Neural cell (in vitro differentiated cells): ENCODE measurements around the gene TM7SF3. TPM values are rescaled to one million over a fixed set of nuclear protein-coding genes. Genes with fewer than 3 reads are reported as not detected.

Source experiments
- H2AFZ ChIP-seq: fragments of 200-600, 300-800 bp; sonication (generic), shearing (Covaris generic); 2 replicates; pipeline ENCODE4 v1.6.0; 2014; ENCODE audit warnings: low read depth, mild to moderate bottlenecking, antibody characterized with exemption, low read length, moderate library complexity
- H3F3A ChIP-seq: fragments of 200-600 bp; shearing (Covaris generic); 2 replicates; pipeline ENCODE4 v1.6.1; 2016; ENCODE audit warnings: mild to moderate bottlenecking, moderate library complexity, mixed read lengths, antibody characterized with exemption, low read length; ENCODE audit not compliant: insufficient read depth, poor library complexity, severe bottlenecking
- H3K27ac ChIP-seq: fragments of 200-600, 300-800 bp; sonication (generic), shearing (Covaris generic); 2 replicates; pipeline ENCODE4 v1.5.1; 2014; ENCODE audit warnings: mild to moderate bottlenecking, low read length, moderate library complexity
- H3K27me3 ChIP-seq: fragments of 300-800, 200-600 bp; sonication (generic), shearing (Covaris generic); 2 replicates; pipeline ENCODE4 v1.6.0; 2014; ENCODE audit warnings: mild to moderate bottlenecking, low read depth, low read length, moderate library complexity; ENCODE audit not compliant: insufficient read depth
- H3K36me3 ChIP-seq: fragments of 300-800, 200-600 bp; sonication (generic), shearing (Covaris generic); 2 replicates; pipeline ENCODE4 v1.5.1; 2014; ENCODE audit warnings: mild to moderate bottlenecking, antibody characterized with exemption, low read length, moderate library complexity; ENCODE audit not compliant: insufficient read depth
- H3K4me2 ChIP-seq: fragments of 300-800, 200-600 bp; sonication (generic), shearing (Covaris generic); 2 replicates; pipeline ENCODE4 v1.6.0; 2014; ENCODE audit warnings: mild to moderate bottlenecking, low read length
- H3K4me3 ChIP-seq: fragments of 300-800, 200-600 bp; sonication (generic), shearing (Covaris generic); 2 replicates; pipeline ENCODE4 v1.5.1; 2014; ENCODE audit warnings: mild to moderate bottlenecking, low read length, moderate library complexity
- H3K79me2 ChIP-seq: fragments of 200-600 bp; shearing (Covaris generic); replicated peaks from 2 replicates; pipeline ENCODE4 v1.6.0; 2014; ENCODE audit warnings: mild to moderate bottlenecking, low read length, moderate library complexity; ENCODE audit not compliant: insufficient read depth
- H3K9ac ChIP-seq: fragments of 300-800, 200-600 bp; sonication (generic), shearing (Covaris generic); 2 replicates; pipeline ENCODE4 v1.6.1; 2016; ENCODE audit warnings: mild to moderate bottlenecking, low read length, mixed read lengths
- H3K9me2 ChIP-seq: fragments of 200-600 bp; shearing (Covaris generic); 2 replicates; pipeline ENCODE4 v1.6.1; 2016; ENCODE audit warnings: mild to moderate bottlenecking, low read length, mixed read lengths; ENCODE audit not compliant: insufficient read depth
- H3K9me3 ChIP-seq: fragments of 200-600, 300-800 bp; sonication (generic), shearing (Covaris generic); 2 replicates; pipeline ENCODE4 v1.6.1; 2016; ENCODE audit warnings: mild to moderate bottlenecking, mixed run types, low read length, moderate library complexity, mixed read lengths
- H4K20me1 ChIP-seq: fragments of 200-600 bp; shearing (Covaris generic); 2 replicates; pipeline ENCODE4 v1.6.1; 2016; ENCODE audit warnings: mild to moderate bottlenecking, mixed run types; ENCODE audit not compliant: insufficient read depth
- EP300 ChIP-seq: fragments of 450-650 bp; conservative IDR thresholded peaks from 2 replicates; pipeline ENCODE4 v1.6.1; 2014; ENCODE audit warnings: antibody characterized with exemption, mild to moderate bottlenecking, moderate library complexity; ENCODE audit not compliant: poor library complexity, severe bottlenecking
- EZH2 ChIP-seq: fragments of 200-600, 300-800 bp; shearing (Covaris generic), sonication (generic); IDR thresholded peaks from 2 replicates; pipeline ENCODE4 v1.6.1; 2014; ENCODE audit warnings: antibody characterized with exemption, low read length, borderline replicate concordance, mild to moderate bottlenecking; ENCODE audit not compliant: insufficient read depth, poor library complexity, severe bottlenecking
- MXI1 ChIP-seq: fragments of 450-650 bp; conservative IDR thresholded peaks from 2 replicates; pipeline ENCODE4 v1.6.1; 2014; ENCODE audit warnings: antibody characterized with exemption, mild to moderate bottlenecking; ENCODE audit not compliant: poor library complexity, severe bottlenecking
- POLR2AphosphoS5 ChIP-seq: IDR thresholded peaks from 2 replicates; pipeline ENCODE4 v1.6.1; 2012
- RAD21 ChIP-seq: fragments of 450-650 bp; conservative IDR thresholded peaks from 2 replicates; pipeline ENCODE4 v1.6.1; 2014; ENCODE audit warnings: antibody characterized with exemption, mild to moderate bottlenecking, moderate library complexity
- SMC3 ChIP-seq: fragments of 450-650 bp; conservative IDR thresholded peaks from 2 replicates; pipeline ENCODE4 v1.6.1; 2014; ENCODE audit warnings: antibody characterized with exemption, mild to moderate bottlenecking, moderate library complexity; ENCODE audit not compliant: poor library complexity
- TAF1 ChIP-seq: IDR thresholded peaks from 2 replicates; pipeline ENCODE4 v1.6.1; 2012; ENCODE audit warnings: low read depth
- polyA plus RNA-seq: library from polyadenylated mRNA; depleted of rRNA; stranded (reverse); fragments of >200 nt; gene quantifications from 2 replicates; pipeline ENCODE4 v1.2.3, GENCODE V29; 2014
- TF ChIP-seq, protein P1 (sequence below): fragments of 450-650 bp; IDR thresholded peaks from 2 replicates; pipeline ENCODE4 v1.5.1; 2014; ENCODE audit warnings: antibody characterized with exemption, mild to moderate bottlenecking, moderate library complexity; ENCODE audit not compliant: poor library complexity, severe bottlenecking
- TF ChIP-seq, protein P2 (sequence below): IDR thresholded peaks from 2 replicates; pipeline ENCODE4 v1.6.1; 2012; ENCODE audit warnings: borderline replicate concordance

Gene TM7SF3
- polyA plus RNA-seq, 1 donor from 2014 or later: 30.0 TPM

DNA sequence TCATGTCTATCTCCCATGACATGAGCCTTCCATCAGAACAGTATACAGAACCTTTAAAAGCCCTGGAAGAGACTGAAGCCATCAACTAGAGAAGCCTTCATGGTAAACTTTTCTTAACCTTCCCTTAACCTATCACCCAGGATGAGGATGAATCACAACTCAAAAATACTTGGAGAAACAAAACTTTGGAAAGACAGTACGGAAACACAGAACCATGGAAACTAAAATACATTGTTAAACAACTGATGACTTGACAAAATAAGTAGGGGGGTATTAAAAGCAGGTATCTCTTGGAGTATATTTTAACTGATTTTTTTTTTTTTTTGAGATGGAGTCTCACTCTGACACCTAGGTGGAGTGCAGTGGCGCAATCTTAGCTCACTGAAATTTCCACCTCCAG is 8.7 kb downstream of the TM7SF3 start:
- Histone ChIP-seq H3K9me2 (no peaks in the 10 kb centered on the region), H3K9ac (no peak overlapping the region), H3F3A (no peaks in the 10 kb centered on the region), H3K4me3 (no peak overlapping the region), H3K79me2 (peaks cover 4% of the 10 kb centered on the region), H3K27me3 (no peaks in the 10 kb centered on the region), H3K36me3 (no peaks in the 10 kb centered on the region), H3K9me3 (no peaks in the 10 kb centered on the region), H3K27ac (no peak overlapping the region), H2AFZ (no peak overlapping the region), H4K20me1 (no peaks in the 10 kb centered on the region), H3K4me2 (no peak overlapping the region)
- no peak for TF ChIP-seq RAD21
- TF ChIP-seq MXI1: no peak
- no peak for TF ChIP-seq EZH2
- TF ChIP-seq, protein P1, sequence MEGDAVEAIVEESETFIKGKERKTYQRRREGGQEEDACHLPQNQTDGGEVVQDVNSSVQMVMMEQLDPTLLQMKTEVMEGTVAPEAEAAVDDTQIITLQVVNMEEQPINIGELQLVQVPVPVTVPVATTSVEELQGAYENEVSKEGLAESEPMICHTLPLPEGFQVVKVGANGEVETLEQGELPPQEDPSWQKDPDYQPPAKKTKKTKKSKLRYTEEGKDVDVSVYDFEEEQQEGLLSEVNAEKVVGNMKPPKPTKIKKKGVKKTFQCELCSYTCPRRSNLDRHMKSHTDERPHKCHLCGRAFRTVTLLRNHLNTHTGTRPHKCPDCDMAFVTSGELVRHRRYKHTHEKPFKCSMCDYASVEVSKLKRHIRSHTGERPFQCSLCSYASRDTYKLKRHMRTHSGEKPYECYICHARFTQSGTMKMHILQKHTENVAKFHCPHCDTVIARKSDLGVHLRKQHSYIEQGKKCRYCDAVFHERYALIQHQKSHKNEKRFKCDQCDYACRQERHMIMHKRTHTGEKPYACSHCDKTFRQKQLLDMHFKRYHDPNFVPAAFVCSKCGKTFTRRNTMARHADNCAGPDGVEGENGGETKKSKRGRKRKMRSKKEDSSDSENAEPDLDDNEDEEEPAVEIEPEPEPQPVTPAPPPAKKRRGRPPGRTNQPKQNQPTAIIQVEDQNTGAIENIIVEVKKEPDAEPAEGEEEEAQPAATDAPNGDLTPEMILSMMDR: no peak
- no peak for TF ChIP-seq SMC3
- TF ChIP-seq, protein P2, sequence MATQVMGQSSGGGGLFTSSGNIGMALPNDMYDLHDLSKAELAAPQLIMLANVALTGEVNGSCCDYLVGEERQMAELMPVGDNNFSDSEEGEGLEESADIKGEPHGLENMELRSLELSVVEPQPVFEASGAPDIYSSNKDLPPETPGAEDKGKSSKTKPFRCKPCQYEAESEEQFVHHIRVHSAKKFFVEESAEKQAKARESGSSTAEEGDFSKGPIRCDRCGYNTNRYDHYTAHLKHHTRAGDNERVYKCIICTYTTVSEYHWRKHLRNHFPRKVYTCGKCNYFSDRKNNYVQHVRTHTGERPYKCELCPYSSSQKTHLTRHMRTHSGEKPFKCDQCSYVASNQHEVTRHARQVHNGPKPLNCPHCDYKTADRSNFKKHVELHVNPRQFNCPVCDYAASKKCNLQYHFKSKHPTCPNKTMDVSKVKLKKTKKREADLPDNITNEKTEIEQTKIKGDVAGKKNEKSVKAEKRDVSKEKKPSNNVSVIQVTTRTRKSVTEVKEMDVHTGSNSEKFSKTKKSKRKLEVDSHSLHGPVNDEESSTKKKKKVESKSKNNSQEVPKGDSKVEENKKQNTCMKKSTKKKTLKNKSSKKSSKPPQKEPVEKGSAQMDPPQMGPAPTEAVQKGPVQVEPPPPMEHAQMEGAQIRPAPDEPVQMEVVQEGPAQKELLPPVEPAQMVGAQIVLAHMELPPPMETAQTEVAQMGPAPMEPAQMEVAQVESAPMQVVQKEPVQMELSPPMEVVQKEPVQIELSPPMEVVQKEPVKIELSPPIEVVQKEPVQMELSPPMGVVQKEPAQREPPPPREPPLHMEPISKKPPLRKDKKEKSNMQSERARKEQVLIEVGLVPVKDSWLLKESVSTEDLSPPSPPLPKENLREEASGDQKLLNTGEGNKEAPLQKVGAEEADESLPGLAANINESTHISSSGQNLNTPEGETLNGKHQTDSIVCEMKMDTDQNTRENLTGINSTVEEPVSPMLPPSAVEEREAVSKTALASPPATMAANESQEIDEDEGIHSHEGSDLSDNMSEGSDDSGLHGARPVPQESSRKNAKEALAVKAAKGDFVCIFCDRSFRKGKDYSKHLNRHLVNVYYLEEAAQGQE: no peak
- TF ChIP-seq TAF1: no peak

GRCh38 chr12:27003421-27004381 is 10.5 kb downstream of the TM7SF3 start:
- Histone ChIP-seq H3K79me2 (no peaks in the 10 kb centered on the region), H3K4me3 (no peak overlapping the region)

More at GRCh38 chr12:27003421-27004381, 10.5 kb downstream of the TM7SF3 start:
- TF ChIP-seq SMC3 (no peak), MXI1 (no peak), RAD21 (no peak), EP300 (no peak), EZH2 (no peak), POLR2AphosphoS5 (no peak), TAF1 (no peak)
- TF ChIP-seq, protein P1: no peak
- TF ChIP-seq, protein P2: no peak
- no peaks in the 10 kb centered on the region for H3K9me3 ChIP-seq
- H3K9ac ChIP-seq: no peak overlapping the region
- no peak overlapping the region for H3K27ac ChIP-seq
- no peak overlapping the region for H3K4me2 ChIP-seq
- H3K9me2 ChIP-seq: no peaks in the 10 kb centered on the region
- H3K36me3 ChIP-seq: no peaks in the 10 kb centered on the region
- no peaks in the 10 kb centered on the region for H3K27me3 ChIP-seq
- no peaks in the 10 kb centered on the region for H3F3A ChIP-seq
- H2AFZ ChIP-seq: no peak overlapping the region
- H4K20me1 ChIP-seq: no peaks in the 10 kb centered on the region
